ENCODE measurements around the gene BACH1. TPM values are rescaled to one million over a fixed set of nuclear protein-coding genes. Genes with fewer than 3 reads are reported as not detected.
"Not testable (repeated sequence)": the region's sequence is repeated elsewhere in the genome, so short reads cannot be mapped to it uniquely, and the experiment has no call there.

BACH1 gene
- total RNA-seq, 1 donor from 2014 or later: 69.2 TPM

- DNase-seq (ENCODE audit: low read depth, low spot score): no peak
- no peak overlapping the region for H3K27ac Mint-ChIP-seq (ENCODE audit: unreplicated experiment)
- H3K4me1 Mint-ChIP-seq: peaks cover 4% of the 10 kb centered on the region
- H3K27me3 Mint-ChIP-seq (ENCODE audit: low read depth): no peaks in the 10 kb centered on the region
- no peak overlapping the region for H3K4me3 Mint-ChIP-seq
- no peaks in the 10 kb centered on the region for H3K9me3 Mint-ChIP-seq
- H3K36me3 Mint-ChIP-seq (ENCODE audit: low read depth): no peaks in the 10 kb centered on the region
- TF ChIP-seq CTCF (conservative IDR thresholded peaks at IDR 0.05): no peak
Observed at GRCh38 chr21:29265690-29266479, 32.8 kb upstream of the BACH1 start.

- Mint-ChIP-seq H3K9me3 (no peaks in the 10 kb centered on the region), H3K4me3 (no peak overlapping the region), H3K36me3 (ENCODE audit: low read depth) (no peaks in the 10 kb centered on the region), H3K4me1 (peaks cover 4% of the 10 kb centered on the region), H3K27me3 (ENCODE audit: low read depth) (no peaks in the 10 kb centered on the region), H3K27ac (ENCODE audit: unreplicated experiment) (no peak overlapping the region)
- no peak for TF ChIP-seq CTCF (conservative IDR thresholded peaks at IDR 0.05)
- DNase-seq (ENCODE audit: low read depth, low spot score): no peak
Observed at GRCh38 chr21:29267666-29268065, 31.1 kb upstream of the BACH1 start.

- Mint-ChIP-seq H3K9me3 (no peaks in the 10 kb centered on the region), H3K36me3 (ENCODE audit: low read depth) (no peaks in the 10 kb centered on the region), H3K4me1 (no peaks in the 10 kb centered on the region), H3K4me3 (no peak overlapping the region), H3K27me3 (ENCODE audit: low read depth) (no peaks in the 10 kb centered on the region), H3K27ac (ENCODE audit: unreplicated experiment) (no peak overlapping the region)
- DNase-seq (ENCODE audit: low read depth, low spot score): no peak
- no peak for TF ChIP-seq CTCF (conservative IDR thresholded peaks at IDR 0.05)
Observed at GRCh38 chr21:29271927-29272333, 26.8 kb upstream of the BACH1 start.

- Mint-ChIP-seq H3K4me1 (no peaks in the 10 kb centered on the region), H3K27me3 (ENCODE audit: low read depth) (no peaks in the 10 kb centered on the region), H3K27ac (ENCODE audit: unreplicated experiment) (no peak overlapping the region), H3K9me3 (peaks cover 6% of the 10 kb centered on the region), H3K4me3 (no peak overlapping the region), H3K36me3 (ENCODE audit: low read depth) (peaks cover 3% of the 10 kb centered on the region)
- DNase-seq (ENCODE audit: low read depth, low spot score): no peak
- no peak for TF ChIP-seq CTCF (conservative IDR thresholded peaks at IDR 0.05)
Observed at GRCh38 chr21:29277442-29277841, 21.3 kb upstream of the BACH1 start.

- TF ChIP-seq CTCF (conservative IDR thresholded peaks at IDR 0.05): no peak
- Mint-ChIP-seq H3K27ac (ENCODE audit: unreplicated experiment) (no peak overlapping the region), H3K36me3 (ENCODE audit: low read depth) (peaks cover 3% of the 10 kb centered on the region), H3K4me1 (no peaks in the 10 kb centered on the region), H3K9me3 (peaks cover 6% of the 10 kb centered on the region), H3K27me3 (ENCODE audit: low read depth) (no peaks in the 10 kb centered on the region), H3K4me3 (no peak overlapping the region)
- no peak for DNase-seq (ENCODE audit: low read depth, low spot score)
Observed at GRCh38 chr21:29279558-29279957, 19.2 kb upstream of the BACH1 start.

GRCh38 chr21:29281801-29282200 lies 16.9 kb upstream of the BACH1 start:
- not testable (repeated sequence) for H3K4me1 Mint-ChIP-seq; H3K9me3 Mint-ChIP-seq; H3K27me3 Mint-ChIP-seq (ENCODE audit: low read depth); H3K36me3 Mint-ChIP-seq (ENCODE audit: low read depth); DNase-seq (ENCODE audit: low read depth, low spot score); H3K4me3 Mint-ChIP-seq; H3K27ac Mint-ChIP-seq (ENCODE audit: unreplicated experiment)

Measured in neural crest cell (in vitro differentiated cells).